GM20431 (cell line): ENCODE data around the gene PEX6.
"Not testable (repeated sequence)": the region's sequence is repeated elsewhere in the genome, so short reads cannot be mapped to it uniquely, and the experiment has no call there.

Source experiments
- in situ Hi-C: fragments of 300-500 bp; cut with MseI, MboI; formaldehyde crosslinking; loops from one replicate; pipeline ENCODE4 v1.15.0; 2020; ENCODE audit warnings: low sequenced_read_pairs; ENCODE audit not compliant: unreplicated experiment

Gene PEX6

DNA sequence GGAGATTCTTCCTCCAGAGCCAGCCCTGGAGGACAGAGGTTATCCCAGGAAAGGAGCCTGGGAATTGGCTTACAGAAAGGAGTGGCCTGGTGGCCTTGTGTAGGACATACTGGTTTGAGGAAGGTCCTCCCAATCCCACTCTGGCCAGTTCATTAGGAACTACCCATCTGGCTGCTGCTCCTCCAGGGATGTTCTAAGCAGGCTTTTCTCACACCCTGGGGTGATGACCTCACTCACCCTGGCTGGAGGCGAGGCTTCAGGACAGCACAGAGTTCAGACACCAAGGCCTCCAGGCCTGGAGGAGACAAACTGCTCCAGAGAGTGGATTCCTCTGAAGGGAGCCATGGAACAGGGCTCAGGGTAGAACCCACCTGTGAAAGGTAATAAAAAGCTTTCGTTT lies 9.6 kb downstream of the PEX6 start:
- in situ Hi-C loops: no loop called here

DNA sequence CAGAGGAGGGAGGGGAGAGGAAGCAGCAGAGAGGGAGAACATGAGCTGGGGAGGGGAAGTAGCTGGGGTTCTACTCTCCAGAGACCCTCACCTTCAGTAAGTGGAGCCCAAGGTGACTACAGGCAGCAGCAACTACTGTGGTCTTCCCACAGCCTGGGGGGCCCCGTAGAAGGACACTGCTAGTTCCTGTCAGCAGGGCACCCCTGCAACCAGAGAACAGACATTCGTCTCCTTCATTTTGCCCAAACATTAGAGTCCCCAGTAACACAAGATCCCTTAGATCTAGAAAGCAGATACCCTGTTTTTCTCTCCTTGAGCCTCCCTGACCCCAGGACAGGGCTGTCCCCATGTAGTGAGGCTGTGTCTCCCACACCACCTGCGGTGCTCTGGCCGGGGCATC lies 10.2 kb downstream of the PEX6 start:
- in situ Hi-C loops: no loop called here

DNA sequence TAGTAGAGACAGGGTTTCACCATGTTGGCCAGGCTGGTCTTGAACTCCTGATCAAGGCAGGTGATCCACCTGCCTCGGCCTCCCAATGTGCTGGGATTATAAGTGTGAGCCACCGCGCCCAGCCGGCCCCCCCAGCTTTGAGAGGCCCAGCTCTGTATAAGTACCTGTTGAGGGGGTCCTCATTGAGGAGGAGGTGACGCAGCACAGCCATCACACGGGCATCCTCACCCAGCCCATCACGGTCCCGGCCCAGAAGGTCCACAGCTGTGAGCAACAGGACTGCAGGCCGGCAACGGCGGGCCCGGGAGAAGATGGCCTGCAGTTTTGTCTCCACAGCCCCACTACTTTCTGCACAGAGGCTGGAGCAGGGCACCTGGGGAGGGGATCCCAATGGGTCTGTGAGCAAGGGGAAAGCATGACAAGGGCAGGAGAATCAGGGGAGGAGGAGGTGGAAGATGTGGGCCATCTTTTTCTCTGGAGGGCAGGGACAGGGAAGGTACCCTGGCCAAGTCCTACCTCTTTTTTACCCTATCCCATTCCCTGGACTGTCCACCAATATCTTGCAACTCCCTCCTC lies 10.8 kb downstream of the PEX6 start:
- in situ Hi-C loops: no loop called here

DNA sequence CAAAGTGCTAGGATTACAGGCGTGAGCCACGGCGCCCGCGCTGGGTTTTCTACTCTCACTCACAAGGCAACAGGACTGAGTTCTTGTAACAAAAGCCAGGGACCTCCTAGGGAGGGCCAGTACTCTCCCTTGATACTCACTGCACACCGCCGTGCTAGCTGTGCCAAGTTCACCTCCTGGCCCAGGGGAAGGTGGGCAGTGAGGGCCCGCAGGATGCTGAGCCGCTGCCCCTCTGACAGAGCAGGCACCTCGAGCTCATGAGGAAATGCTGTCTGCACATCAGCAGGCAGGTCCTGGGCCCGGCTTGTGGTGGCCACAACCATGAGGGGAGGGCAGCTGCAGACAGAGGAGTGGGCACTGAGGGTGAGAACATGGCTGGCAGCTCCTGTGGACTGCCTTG lies 11.8 kb downstream of the PEX6 start:
- in situ Hi-C loops: no loop called here

DNA sequence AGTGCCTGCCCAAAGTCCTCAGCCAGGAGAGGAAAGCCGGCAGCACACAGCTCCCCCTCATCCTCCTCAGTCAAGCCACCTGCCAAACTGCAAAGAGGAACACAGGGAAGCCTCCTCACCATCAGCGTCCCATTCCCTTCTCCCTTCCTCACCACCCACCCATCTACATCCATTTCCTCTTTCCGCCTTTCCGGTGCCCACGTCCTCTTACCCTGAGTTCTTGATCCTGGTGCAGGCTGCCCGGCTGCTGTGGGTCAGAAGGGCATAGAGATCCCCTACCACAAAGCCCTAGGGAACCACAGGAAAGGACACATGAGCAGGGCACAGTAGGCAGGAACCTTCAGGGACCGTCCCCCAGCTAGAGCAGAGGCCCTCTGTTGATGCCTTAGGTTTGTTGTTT lies 12.4 kb downstream of the PEX6 start:
- in situ Hi-C loops: no loop called here

DNA sequence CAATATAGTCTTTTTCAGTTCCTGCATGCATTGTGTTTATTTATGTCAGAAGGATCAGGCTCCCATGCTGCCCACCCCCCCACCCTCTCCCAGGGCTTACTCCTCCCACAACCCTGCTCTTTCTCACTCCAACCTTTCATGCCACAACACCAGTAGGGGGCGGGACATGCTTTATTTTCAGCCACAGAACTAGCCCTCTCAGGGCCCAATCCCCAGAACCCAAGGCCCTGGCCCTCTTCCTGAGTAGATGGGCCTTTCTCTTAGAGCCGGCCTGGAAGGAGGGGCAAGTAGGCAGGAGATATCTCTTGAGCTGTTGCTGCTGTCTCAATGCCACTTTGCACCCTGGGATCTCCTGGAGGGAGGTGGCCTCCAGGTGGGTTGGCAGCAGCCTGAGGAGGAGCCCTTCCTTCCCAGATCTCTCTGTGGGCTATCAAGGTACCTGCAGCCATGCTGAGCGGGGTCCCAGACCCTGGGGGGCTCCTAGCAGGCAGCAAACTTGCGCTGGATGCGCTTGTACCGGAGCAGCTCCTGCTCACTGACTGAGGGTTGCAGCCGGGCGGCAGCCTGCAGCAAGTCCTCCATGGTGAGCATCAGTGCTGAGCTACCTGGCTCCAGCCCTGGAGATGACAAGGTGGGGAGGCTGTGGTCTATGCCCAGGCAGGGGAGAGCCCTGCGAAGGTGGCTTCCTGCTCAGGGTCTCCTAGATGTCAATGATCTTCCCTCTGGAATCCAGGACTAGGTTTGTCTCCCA lies 15.0 kb downstream of the PEX6 start:
- in situ Hi-C loops: no loop called here

DNA sequence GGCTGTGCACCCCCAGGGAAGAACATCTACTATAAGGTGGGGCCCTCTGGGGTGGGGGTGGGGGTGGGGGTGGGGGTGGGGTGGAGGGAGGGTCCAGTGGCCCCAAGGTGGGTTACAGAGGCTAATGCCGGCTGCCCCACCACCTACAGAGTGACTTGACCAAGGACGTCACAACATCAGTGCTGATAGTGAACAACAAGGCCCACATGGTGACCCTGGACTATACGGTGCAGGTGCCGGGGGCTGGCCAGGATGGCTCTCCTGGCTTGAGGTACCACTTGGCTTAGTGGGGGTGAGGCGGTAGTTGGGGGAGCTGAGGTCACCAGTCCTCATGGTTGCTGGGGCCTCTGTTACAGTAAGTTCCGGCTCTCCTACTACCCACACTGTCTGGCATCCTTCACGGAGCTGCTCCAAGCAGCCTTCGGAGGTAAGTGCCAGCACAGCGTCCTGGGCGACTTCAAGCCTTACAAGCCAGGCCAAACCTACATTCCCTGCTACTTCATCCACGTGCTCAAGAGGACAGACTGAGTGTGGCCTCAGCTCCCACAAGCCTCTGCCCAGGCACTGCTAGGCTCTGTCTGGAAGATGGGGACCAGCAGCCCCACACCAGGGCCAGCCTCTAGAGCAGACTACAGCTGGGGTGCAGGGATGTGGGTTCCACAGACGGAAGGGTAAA lies 15.7 kb downstream of the PEX6 start:
- in situ Hi-C loops: no loop called here

DNA sequence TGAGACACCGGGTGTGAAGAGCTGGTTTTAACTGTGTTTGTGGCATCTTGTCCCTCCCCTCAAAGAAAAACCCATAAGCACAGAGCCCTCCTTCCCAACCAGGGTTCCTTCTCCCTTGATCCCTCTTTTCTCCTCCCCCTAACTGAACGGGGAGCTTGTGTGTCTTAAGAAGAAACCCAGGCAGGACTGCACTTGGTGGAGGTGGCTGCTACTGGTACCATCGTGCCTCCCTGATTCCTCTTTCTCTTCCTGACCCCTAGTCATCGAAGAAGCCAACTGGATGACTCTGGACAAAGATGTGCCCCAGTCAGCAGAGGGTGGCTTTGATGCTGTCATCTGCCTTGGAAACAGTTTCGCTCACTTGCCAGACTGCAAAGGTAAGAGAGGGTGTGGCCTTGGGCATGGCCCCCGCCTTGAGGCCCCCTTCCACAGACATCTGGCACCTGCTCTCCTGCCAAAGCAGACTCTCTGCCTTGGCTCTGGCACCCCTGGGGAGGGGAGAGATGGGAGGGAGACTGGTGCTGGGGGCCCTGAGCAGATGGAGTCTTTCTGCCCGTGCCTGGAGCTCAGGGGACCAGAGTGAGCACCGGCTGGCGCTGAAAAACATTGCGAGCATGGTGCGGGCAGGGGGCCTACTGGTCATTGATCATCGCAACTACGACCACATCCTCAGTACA lies 16.3 kb downstream of the PEX6 start:
- in situ Hi-C loops: no loop called here

DNA sequence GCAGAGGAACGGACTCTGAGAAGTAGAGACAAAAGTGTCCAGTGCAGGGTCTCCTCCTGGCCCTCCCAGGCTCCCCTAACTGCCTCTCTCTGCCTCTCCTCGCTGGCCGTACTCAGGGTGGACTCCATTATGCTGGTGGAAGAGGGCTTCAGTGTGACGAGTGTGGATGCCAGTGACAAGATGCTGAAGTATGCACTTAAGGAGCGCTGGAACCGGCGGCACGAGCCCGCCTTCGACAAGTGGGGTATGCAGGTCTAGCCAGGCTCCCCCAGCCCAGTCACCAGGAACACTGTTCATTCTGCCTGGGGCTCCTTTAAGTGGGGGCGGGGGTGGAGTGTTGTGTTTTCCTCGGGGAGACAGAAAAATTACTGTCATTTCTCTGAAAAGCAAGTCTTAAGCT lies 16.9 kb downstream of the PEX6 start:
- in situ Hi-C loops: no loop called here

DNA sequence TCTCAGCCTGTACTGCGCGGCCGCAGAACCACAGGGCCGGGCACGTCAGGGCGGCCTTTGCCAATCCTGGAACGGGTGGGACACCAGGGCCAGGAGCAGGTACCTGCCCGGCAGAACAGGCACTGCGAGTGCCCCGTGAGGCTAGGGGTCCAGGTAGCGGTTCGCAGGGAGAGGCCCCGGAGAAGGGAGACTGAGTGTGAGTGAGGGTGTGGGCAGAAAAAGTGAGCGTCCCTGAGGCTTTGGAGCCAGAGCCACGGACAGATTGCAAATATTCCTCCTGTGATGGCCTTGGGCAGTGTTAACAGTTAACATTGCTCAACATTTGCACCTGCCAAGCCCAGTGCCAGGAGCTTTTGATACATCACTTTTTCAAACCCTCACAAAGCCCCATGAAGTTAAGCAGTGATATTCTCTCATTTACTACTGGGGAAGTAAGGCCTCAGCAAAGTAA lies 17.9 kb downstream of the PEX6 start:
- in situ Hi-C loops: no loop called here

DNA sequence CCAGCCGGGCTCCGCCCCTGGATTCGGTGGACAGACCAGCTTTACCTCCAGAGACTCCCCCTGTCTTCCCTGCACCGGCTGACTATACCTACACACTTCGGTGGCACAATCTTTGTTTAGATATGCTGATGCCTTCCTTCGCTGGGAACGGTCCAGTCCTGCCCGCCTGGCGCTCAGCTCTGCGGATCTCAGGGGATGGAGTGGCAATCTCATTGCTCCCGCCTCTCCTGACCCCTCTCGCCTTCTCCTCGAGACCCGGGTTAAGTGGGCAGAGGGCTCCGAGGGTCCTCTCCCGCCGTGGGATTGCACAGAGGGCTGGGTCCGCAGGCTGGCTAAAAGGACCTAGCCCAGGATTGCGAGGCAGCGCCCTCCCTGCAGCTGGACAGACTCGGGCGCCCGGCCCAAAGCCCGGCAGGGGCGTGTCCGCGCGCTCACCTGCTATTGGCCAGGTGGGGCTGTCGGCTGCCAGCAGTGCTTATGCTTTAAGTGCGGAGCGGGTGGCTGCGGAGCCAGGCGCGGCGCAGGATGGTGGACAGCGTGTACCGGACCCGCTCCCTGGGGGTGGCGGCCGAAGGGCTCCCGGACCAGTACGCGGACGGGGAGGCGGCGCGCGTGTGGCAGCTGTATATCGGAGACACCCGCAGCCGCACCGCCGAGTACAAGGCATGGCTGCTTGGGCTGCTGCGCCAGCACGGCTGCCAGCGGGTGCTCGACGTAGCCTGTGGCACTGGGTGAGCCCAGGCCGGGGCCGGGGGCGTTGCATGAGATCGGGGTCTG lies 18.6 kb downstream of the PEX6 start, which contains the start of gene GNMT:
Gene GNMT (plus strand): TSS at position 512 of the 777 bp plus-strand sequence. CDS start 14 bp downstream, at position 526.
- in situ Hi-C loops: no loop called here

DNA sequence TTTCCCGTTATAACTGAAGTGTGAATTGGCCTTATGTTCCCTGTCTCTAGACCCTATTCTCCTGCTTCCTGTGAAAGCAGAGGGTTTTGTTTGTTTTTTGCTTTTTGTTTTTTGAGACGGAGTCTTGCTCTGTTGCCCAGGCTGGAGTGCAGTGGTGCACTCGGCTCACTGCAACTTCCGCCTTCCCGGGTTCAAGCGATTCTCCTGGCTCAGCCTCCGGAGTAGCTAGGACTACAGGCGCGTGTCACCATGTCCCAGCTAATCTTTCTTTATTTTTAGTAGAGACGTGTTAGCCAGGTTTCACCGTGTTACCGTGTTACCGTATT lies 19.1 kb downstream of the PEX6 start:
- in situ Hi-C loops: no loop called here

DNA sequence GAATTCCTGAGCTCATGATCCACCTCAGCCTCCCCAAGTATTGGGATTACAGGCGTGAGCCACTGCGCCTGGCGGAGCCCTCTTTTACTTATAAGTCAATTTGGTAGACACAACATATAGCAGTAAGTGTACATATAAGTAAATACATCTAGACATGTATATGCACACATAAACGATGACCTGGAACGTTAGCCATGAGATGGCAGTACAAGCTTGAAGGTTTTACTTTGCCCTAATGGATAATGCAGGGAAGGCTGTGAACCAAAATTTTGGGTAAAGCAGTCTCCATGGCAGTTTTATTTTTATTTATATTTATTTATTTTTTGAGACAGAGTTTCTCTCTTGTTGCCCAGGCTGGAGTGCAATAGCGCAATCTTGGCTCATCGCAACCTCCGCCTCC lies 20.9 kb downstream of the PEX6 start:
- in situ Hi-C loops: no loop called here

DNA sequence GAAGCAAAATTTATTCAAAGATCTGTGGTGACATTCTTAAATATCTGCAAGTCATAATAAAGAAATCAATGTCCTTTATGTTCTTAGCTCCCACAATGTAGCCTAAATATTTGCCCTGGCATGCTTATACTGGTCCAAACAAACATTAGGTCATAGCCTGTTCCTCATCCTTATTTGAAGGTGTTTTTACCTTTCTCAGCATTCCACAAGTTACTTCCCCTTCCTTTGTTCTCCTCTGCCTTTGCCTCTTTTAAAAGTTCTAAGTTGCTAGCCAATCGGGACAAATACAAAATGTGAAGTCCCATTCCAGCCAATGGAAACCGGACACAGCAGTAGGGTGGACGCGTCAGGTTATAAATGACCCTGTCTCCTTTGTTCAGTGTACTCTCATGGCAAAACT lies 24.6 kb downstream of the PEX6 start:
- in situ Hi-C loops: not testable (repeated sequence)

DNA sequence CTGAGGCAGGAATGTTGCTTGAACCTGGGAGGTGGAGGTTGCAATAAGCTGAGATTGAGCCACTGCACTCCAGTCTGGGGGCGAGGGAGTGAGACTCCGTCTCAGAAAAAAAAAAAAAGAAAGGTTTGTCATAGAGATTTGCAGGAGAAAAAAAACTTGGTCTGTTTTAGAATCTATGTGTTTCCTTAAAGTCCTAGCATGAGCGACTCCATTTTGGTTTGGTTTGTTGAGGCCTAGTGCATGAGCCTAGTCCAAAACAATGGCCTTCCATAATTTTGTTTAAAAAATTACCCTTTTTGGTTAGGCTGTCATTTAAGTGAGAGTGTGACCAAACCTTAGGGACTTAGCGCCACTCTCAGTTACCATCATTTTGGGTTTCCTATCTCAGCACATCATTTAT lies 26.6 kb downstream of the PEX6 start:
- in situ Hi-C loops: no loop called here

DNA sequence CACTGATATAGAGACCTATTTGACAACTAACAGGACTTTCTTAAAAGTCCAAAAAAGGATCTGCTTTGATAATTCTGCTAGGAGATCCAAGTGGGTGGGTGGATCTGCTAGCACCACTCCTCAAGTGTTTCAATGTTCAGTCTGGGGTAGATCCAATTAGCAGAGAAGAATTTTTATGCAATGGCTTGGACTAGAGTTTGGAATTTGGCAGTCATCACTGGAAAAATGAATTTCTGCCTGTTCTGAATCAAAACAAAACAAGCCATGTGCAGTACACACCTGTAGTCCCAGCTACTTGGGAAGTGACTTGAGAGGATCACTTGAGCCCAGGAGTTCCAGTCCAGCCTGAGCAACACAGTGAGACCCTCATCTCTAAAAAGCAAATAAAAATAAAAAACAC lies 31.0 kb downstream of the PEX6 start:
- in situ Hi-C loops: no loop called here

DNA sequence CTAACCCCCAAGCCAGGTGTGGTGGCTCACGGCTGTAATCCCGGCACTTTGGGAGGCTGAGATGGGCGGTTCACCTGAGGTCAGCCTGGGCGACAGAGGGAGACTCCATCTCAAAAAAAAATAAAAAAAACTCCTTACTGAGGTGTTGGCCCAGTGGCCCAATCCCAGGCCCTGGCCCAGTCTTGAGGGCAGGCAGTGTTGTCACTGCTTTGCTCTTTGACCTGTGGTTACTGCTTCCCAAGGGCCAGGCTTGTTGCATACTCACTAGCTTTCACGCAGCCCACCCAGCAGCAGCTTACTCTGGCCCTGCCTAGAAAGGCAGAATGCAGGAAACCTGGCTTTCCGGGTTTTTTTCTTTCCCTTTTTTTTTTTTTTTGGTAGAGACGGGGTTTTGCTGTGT lies 36.5 kb downstream of the PEX6 start:
- in situ Hi-C loops: no loop called here

DNA sequence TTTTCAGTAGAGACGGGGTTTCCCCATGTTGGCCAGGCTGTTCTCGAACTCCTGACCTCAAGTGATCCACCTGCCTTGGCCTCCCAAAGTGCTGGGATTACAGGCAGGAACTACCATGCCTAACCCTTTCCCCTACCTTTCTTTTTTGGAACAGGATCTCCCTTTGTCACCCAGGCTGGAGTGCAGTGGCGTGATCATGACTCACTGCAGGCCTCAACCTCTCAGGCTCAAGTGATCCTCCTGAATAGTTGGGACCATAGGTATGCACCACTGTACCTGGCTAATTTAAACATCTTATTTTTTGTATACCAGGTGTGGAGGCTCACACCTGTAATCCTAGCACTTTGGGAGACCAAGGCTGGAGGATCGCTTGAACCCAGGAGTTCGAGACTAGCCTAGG lies 37.6 kb downstream of the PEX6 start:
- in situ Hi-C loops: not testable (repeated sequence)

DNA sequence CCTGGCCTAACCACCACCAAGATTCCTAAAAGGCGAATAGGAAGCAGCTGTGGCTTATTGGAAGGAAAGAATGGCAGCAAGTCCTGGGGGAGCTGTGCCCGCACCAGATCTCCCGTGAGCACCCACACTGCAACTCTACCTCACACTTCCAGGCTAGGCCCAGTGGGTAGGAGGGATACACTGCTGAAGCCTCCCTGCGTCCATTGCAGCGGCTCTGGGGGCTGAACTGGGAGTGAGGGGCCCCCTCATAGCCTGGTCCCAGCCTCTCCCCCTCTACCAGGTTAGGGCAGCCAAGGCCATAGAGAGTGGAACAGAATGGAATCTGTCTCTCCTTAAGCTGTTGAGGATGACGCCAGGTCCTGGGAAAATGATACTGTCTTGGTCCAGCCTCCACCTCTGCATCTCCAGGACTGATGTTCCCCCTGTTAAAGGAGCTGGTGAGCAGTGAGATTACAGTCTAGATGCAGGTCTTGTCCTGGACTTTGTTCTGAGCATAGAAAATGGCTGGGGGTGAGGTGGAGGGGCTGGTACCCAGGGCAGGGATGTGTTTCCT lies 38.4 kb downstream of the PEX6 start:
- in situ Hi-C loops: no loop called here

DNA sequence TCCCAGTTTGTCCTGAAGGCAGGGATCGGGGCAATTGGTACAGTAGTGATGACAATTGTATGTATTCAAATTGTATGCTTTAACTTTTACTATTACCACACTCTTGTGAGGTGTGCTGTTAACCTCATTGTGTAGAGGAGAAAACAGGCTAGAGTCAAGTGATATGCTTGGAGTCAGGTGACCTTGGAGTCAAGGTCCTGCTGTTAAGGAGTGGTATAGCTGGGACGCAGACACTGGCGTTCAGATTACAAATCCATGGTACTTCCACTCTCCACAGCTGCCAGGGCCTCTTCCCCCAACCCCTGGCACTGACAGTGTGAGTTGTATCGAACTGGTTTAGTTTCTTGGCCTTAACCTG lies 39.2 kb downstream of the PEX6 start:
- in situ Hi-C loops: no loop called here
